Trophoblast cell (in vitro differentiated cells and primary cell): ENCODE measurements around the gene PEX10.
"Not testable (repeated sequence)": the region's sequence is repeated elsewhere in the genome, so short reads cannot be mapped to it uniquely, and the experiment has no call there.

Source experiments
- DNase-seq, 2 donors: peaks; one replicate each; pipeline ENCODE4 v3.0.0-alpha.2; 2016
- H2AFZ ChIP-seq: 2 replicates; pipeline ENCODE4 v1.6.1; 2013; ENCODE audit warnings: low read length, moderate library complexity, mild to moderate bottlenecking; ENCODE audit not compliant: insufficient read depth, poor library complexity
- H2AK5ac ChIP-seq: 2 replicates; pipeline ENCODE4 v1.6.1; 2013; ENCODE audit warnings: mild to moderate bottlenecking, low read length
- H2BK120ac ChIP-seq: 2 replicates; pipeline ENCODE4 v1.6.1; 2013; ENCODE audit warnings: low read length, mild to moderate bottlenecking, moderate library complexity; ENCODE audit not compliant: insufficient read depth, poor library complexity
- H2BK12ac ChIP-seq: 2 replicates; pipeline ENCODE4 v1.6.1; 2013; ENCODE audit warnings: mild to moderate bottlenecking, low read length, moderate library complexity
- H2BK5ac ChIP-seq: 2 replicates; pipeline ENCODE4 v1.6.1; 2013; ENCODE audit warnings: low read length, low read depth, moderate library complexity, mild to moderate bottlenecking; ENCODE audit not compliant: poor library complexity
- H3K14ac ChIP-seq: 2 replicates; pipeline ENCODE4 v1.6.1; 2013; ENCODE audit warnings: mild to moderate bottlenecking, low read length
- H3K18ac ChIP-seq: 2 replicates; pipeline ENCODE4 v1.6.1; 2013; ENCODE audit warnings: mild to moderate bottlenecking, low read length
- H3K23ac ChIP-seq: 2 replicates; pipeline ENCODE4 v1.6.1; 2013; ENCODE audit warnings: low read length
- H3K27ac ChIP-seq: 2 replicates; pipeline ENCODE4 v1.5.1; 2013; ENCODE audit warnings: low read depth, mild to moderate bottlenecking, inconsistent platforms, low read length, moderate library complexity
- H3K27me3 ChIP-seq: 2 replicates; pipeline ENCODE4 v1.6.1; 2013; ENCODE audit warnings: inconsistent platforms, mild to moderate bottlenecking, low read length, moderate library complexity; ENCODE audit not compliant: insufficient read depth
- H3K36me3 ChIP-seq, 2 experiments: 1 replicate in 1 of 2; 2 replicates in 1 of 2; pipeline ENCODE4 v1.6.1; 2013; ENCODE audit warnings: low read length in 2 of 2, mild to moderate bottlenecking in 2 of 2, moderate library complexity in 1 of 2; ENCODE audit not compliant: insufficient read depth in 2 of 2, control insufficient read depth in 1 of 2
- H3K4ac ChIP-seq: 2 replicates; pipeline ENCODE4 v1.6.1; 2013; ENCODE audit warnings: low read depth, mild to moderate bottlenecking, low read length, moderate library complexity
- H3K4me1 ChIP-seq, 2 experiments: 1 replicate in 1 of 2; 2 replicates in 1 of 2; pipeline ENCODE4 v1.6.1; 2013; ENCODE audit warnings: low read length in 2 of 2, mild to moderate bottlenecking in 2 of 2, moderate library complexity in 1 of 2; ENCODE audit not compliant: insufficient read depth in 2 of 2, control insufficient read depth in 1 of 2
- H3K4me2 ChIP-seq: 2 replicates; pipeline ENCODE4 v1.6.1; 2013; ENCODE audit warnings: inconsistent platforms, mild to moderate bottlenecking, low read length, moderate library complexity
- H3K4me3 ChIP-seq: 2 replicates; pipeline ENCODE4 v1.5.1; 2013; ENCODE audit warnings: mild to moderate bottlenecking, low read depth, low read length, inconsistent platforms
- H3K79me1 ChIP-seq: one replicate; pipeline ENCODE4 v1.6.1; 2013; ENCODE audit warnings: low read length
- H3K79me2 ChIP-seq: 2 replicates; pipeline ENCODE4 v1.6.1; 2013; ENCODE audit warnings: low read length, mild to moderate bottlenecking; ENCODE audit not compliant: control insufficient read depth, insufficient read depth, poor library complexity
- H3K9ac ChIP-seq: 2 replicates; pipeline ENCODE4 v1.6.1; 2013; ENCODE audit warnings: mild to moderate bottlenecking, low read length
- H3K9me3 ChIP-seq: 2 replicates; pipeline ENCODE4 v1.6.1; 2013; ENCODE audit warnings: low read depth, mild to moderate bottlenecking, control low read depth, inconsistent platforms, low read length; ENCODE audit not compliant: insufficient read depth
- H4K12ac ChIP-seq: 2 replicates; pipeline ENCODE4 v1.6.1; 2013; ENCODE audit warnings: low read depth, mild to moderate bottlenecking, low read length, moderate library complexity
- H4K8ac ChIP-seq: 2 replicates; pipeline ENCODE4 v1.6.1; 2013; ENCODE audit warnings: low read depth, mild to moderate bottlenecking, low read length, moderate library complexity
- H4K91ac ChIP-seq: one replicate; pipeline ENCODE4 v1.6.1; 2013; ENCODE audit warnings: low read depth, mild to moderate bottlenecking, low read length, moderate library complexity
- WGBS: extraction: QIAGEN DNeasy Blood & Tissue Kit; methylation state at CpG from one replicate; pipeline ENCODE4 v1.1.7; 2013; ENCODE audit warnings: missing lambda C conversion rate; ENCODE audit not compliant: insufficient read length, insufficient coverage; ENCODE audit errors: extremely low coverage; 5-methylcytosine and 5-hydroxymethylcytosine counted together

Gene PEX10

GRCh38 chr1:2443277-2444137 lies 31.1 kb upstream of the PEX10 start:
- Histone ChIP-seq H3K27me3 (peaks cover 18% of the 10 kb centered on the region), H3K9me3 (peaks cover 4% of the 10 kb centered on the region), H2AK5ac (no peak overlapping the region), H3K14ac (no peak overlapping the region), H3K18ac (no peak overlapping the region), H3K4ac (no peak overlapping the region), H3K27ac (no peak overlapping the region), H2BK120ac (no peak overlapping the region), H4K91ac (no peak overlapping the region), H3K23ac (no peak overlapping the region), H2BK12ac (no peak overlapping the region), H3K79me2 (no peaks in the 10 kb centered on the region), H2BK5ac (no peak overlapping the region), H4K12ac (no peak overlapping the region), H3K4me1 (no peaks in the 10 kb centered on the region), H2AFZ (no peak overlapping the region), H3K36me3 (no peaks in the 10 kb centered on the region), H3K4me3 (no peak overlapping the region), H3K9ac (no peak overlapping the region), H3K79me1 (no peaks in the 10 kb centered on the region), H4K8ac (no peak overlapping the region), H3K4me2 (no peak overlapping the region)
- DNase-seq, result no peak
- WGBS, result no CpG with 5 or more reads among the region's 107 CpGs

DNA sequence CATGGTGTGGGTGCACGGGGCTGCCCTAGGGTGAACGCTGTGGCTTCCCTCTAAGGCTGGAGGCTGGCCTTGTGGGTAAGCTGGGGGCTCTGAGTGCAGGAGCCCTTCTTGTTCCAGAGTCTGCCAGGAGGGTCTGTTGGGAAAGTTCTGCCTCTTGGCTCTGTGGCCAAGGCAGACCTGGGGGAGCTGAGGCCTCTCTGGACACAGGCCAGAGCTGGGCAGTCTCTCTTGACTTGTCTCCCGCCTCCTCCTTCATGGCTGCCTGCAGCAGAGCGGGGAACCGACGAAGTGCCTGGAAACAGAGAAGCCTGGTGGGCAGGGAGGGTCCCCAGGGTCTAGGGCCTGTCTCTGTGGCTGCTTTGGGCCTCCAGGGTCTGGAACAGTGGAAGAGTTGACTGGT lies 30.3 kb upstream of the PEX10 start:
- no peak overlapping the region for H3K18ac ChIP-seq
- H3K23ac ChIP-seq, result no peak overlapping the region
- no peak overlapping the region for H3K4me2 ChIP-seq
- no peaks in the 10 kb centered on the region for H3K79me2 ChIP-seq
- no CpG with 5 or more reads among the region's 6 CpGs for WGBS
- H3K27ac ChIP-seq, result no peak overlapping the region
- no peaks in the 10 kb centered on the region for H3K4me1 ChIP-seq
- H3K9ac ChIP-seq, result no peak overlapping the region
- H3K9me3 ChIP-seq, result peaks cover 4% of the 10 kb centered on the region
- no peak overlapping the region for H2AFZ ChIP-seq
- no peak overlapping the region for H4K8ac ChIP-seq
- H4K12ac ChIP-seq, result no peak overlapping the region
- no peak overlapping the region for H2BK12ac ChIP-seq
- H3K14ac ChIP-seq, result no peak overlapping the region
- peaks cover 18% of the 10 kb centered on the region for H3K27me3 ChIP-seq
- H2BK5ac ChIP-seq, result no peak overlapping the region
- H3K4ac ChIP-seq, result no peak overlapping the region
- no peak overlapping the region for H2AK5ac ChIP-seq
- DNase-seq, result no peak
- H3K36me3 ChIP-seq, result no peaks in the 10 kb centered on the region
- H3K4me3 ChIP-seq, result no peak overlapping the region
- H3K79me1 ChIP-seq, result no peaks in the 10 kb centered on the region
- no peak overlapping the region for H2BK120ac ChIP-seq
- H4K91ac ChIP-seq, result no peak overlapping the region

DNA sequence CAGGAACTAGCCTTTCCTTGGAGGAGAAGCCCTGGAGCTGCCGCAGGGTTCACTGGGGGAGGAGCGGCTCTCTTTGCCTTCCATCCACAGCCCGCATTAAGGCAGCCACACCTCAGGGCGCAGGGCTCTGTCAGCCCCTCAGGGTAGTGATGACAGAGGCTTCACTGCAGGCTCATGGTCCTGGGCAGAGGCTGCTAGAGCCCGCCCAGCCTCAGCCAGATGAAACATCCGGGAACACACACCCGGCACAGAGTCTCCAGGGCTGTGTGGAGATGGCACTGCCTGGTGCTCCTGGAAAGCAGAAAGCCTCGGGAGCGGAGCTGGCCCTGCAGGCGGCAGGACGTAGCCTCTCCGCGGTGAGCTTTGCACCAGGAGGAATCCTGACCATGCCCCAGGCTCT lies 29.4 kb upstream of the PEX10 start:
- H3K79me2 ChIP-seq, result no peaks in the 10 kb centered on the region
- peak overlapping the region; percentile 50 for H3K4me3 ChIP-seq
- no peak overlapping the region for H3K14ac ChIP-seq
- H3K79me1 ChIP-seq, result no peaks in the 10 kb centered on the region
- H3K23ac ChIP-seq, result no peak overlapping the region
- no peak overlapping the region for H2AFZ ChIP-seq
- no peak overlapping the region for H2AK5ac ChIP-seq
- H3K9ac ChIP-seq, result no peak overlapping the region
- peak; percentile 70 to 74 for DNase-seq
- H4K8ac ChIP-seq, result no peak overlapping the region
- no peaks in the 10 kb centered on the region for H3K4me1 ChIP-seq
- H3K36me3 ChIP-seq, result no peaks in the 10 kb centered on the region
- H3K27me3 ChIP-seq, result peaks cover 18% of the 10 kb centered on the region
- H2BK12ac ChIP-seq, result no peak overlapping the region
- peaks cover 4% of the 10 kb centered on the region for H3K9me3 ChIP-seq
- H3K27ac ChIP-seq, result no peak overlapping the region
- no peak overlapping the region for H4K91ac ChIP-seq
- H2BK5ac ChIP-seq, result no peak overlapping the region
- H4K12ac ChIP-seq, result no peak overlapping the region
- H3K4me2 ChIP-seq, result no peak overlapping the region
- H2BK120ac ChIP-seq, result no peak overlapping the region
- WGBS, result no CpG with 5 or more reads among the region's 13 CpGs
- H3K18ac ChIP-seq, result no peak overlapping the region
- H3K4ac ChIP-seq, result no peak overlapping the region

GRCh38 chr1:2440346-2440745 lies 28.0 kb upstream of the PEX10 start:
- not testable (repeated sequence) for H3K23ac ChIP-seq, H2BK5ac ChIP-seq, H3K27ac ChIP-seq, H3K18ac ChIP-seq, H2AFZ ChIP-seq, H3K4me2 ChIP-seq, H4K12ac ChIP-seq, DNase-seq, H3K9me3 ChIP-seq, H2BK120ac ChIP-seq, H4K91ac ChIP-seq, H3K4me1 ChIP-seq, H3K14ac ChIP-seq, H4K8ac ChIP-seq, H3K79me2 ChIP-seq, H3K79me1 ChIP-seq, H3K36me3 ChIP-seq, H3K4ac ChIP-seq, H3K4me3 ChIP-seq, H2AK5ac ChIP-seq, H2BK12ac ChIP-seq, H3K9ac ChIP-seq
- WGBS, result no CpG with 5 or more reads among the region's 23 CpGs
- H3K27me3 ChIP-seq, result peaks cover 18% of the 10 kb centered on the region
